HG03103 (cell line): ENCODE results near the gene PALD1.

ENCODE experiments used
- ATAC-seq: cut with Tn5 transposase; IDR thresholded peaks from one replicate; pipeline ENCODE4 v1.9.1; 2021; ENCODE audit warnings: low read depth; ENCODE audit not compliant: unreplicated experiment

Gene PALD1

GRCh38 chr10:70457759-70458305 is 20.7 kb upstream of the PALD1 start:
- no peak for ATAC-seq

GRCh38 chr10:70458329-70459060 is 20.1 kb upstream of the PALD1 start:
- ATAC-seq: no peak

- no peak for ATAC-seq
Observed at GRCh38 chr10:70459061-70459773, 19.4 kb upstream of the PALD1 start.

- ATAC-seq: no peak
Observed at GRCh38 chr10:70459774-70460490, 18.6 kb upstream of the PALD1 start.

GRCh38 chr10:70461397-70462348 is 16.9 kb upstream of the PALD1 start:
- ATAC-seq: no peak

GRCh38 chr10:70462349-70462984 is 16.1 kb upstream of the PALD1 start:
- ATAC-seq: no peak

- ATAC-seq: no peak
Observed at GRCh38 chr10:70465278-70465677, 13.3 kb upstream of the PALD1 start.

- no peak for ATAC-seq
Observed at GRCh38 chr10:70465832-70466231, 12.7 kb upstream of the PALD1 start.

- no peak for ATAC-seq
Observed at GRCh38 chr10:70466951-70467350, 11.6 kb upstream of the PALD1 start.

GRCh38 chr10:70472799-70473454 is 5.6 kb upstream of the PALD1 start:
- no peak for ATAC-seq

- ATAC-seq: no peak
Observed at GRCh38 chr10:70474780-70475179, 3.8 kb upstream of the PALD1 start.

- ATAC-seq: no peak
Observed at GRCh38 chr10:70475661-70476060, 2.9 kb upstream of the PALD1 start.

- no peak for ATAC-seq
Observed at GRCh38 chr10:70476249-70477035, 2.1 kb upstream of the PALD1 start.

GRCh38 chr10:70477661-70478162 is 855 bp upstream of the PALD1 start:
- ATAC-seq: no peak

GRCh38 chr10:70479165-70479581 is 606 bp downstream of the PALD1 start:
- ATAC-seq: no peak

- ATAC-seq: no peak
Observed at GRCh38 chr10:70479626-70480238, 1.2 kb downstream of the PALD1 start.

- ATAC-seq: no peak
Observed at GRCh38 chr10:70480239-70480861, 1.8 kb downstream of the PALD1 start.
